GM23338 (cell line): ENCODE data around the gene TMEM221.

ENCODE experiments used
- CREB1 ChIP-seq: fragments of 250-450 bp; sonication (Bioruptor Pico); IDR thresholded peaks from 2 replicates; pipeline ENCODE4 v1.5.0; 2020; ENCODE audit warnings: low read depth, mild to moderate bottlenecking, moderate library complexity
- CTCF ChIP-seq, 2 experiments: fragments of 200-600 bp in 1 of 2; sonication (generic) in 1 of 2; conservative IDR thresholded peaks; 2 replicates each; pipeline versions ENCODE4 v1.5.1 to v1.6.1; 2016 to 2017; ENCODE audit warnings: antibody characterized with exemption in 2 of 2, low read depth in 2 of 2, mild to moderate bottlenecking in 2 of 2, moderate library complexity in 1 of 2
- ETS1 ChIP-seq: IDR thresholded peaks from 2 replicates; pipeline ENCODE4 v1.6.1; 2016; ENCODE audit warnings: antibody characterized with exemption
- EZH2 ChIP-seq: fragments of 200-600 bp; sonication (generic); IDR thresholded peaks from one replicate; pipeline ENCODE4 v1.8.0; 2017; ENCODE audit warnings: antibody characterized with exemption, mild to moderate bottlenecking, low read depth; ENCODE audit not compliant: unreplicated experiment
- EZH2phosphoT487 ChIP-seq: fragments of 200-600 bp; sonication (generic); IDR thresholded peaks from one replicate; pipeline ENCODE4 v1.8.1; 2018; ENCODE audit warnings: antibody characterized with exemption; ENCODE audit not compliant: unreplicated experiment
- JUNB ChIP-seq: IDR thresholded peaks from one replicate; pipeline ENCODE4 v1.6.1; 2016; ENCODE audit warnings: antibody characterized with exemption; ENCODE audit not compliant: unreplicated experiment
- POLR2AphosphoS5 ChIP-seq: IDR thresholded peaks from 2 replicates; pipeline ENCODE4 v1.6.1; 2016; ENCODE audit warnings: antibody characterized with exemption, low read depth
- REST ChIP-seq: IDR thresholded peaks from one replicate; pipeline ENCODE4 v1.6.1; 2018; ENCODE audit warnings: antibody characterized with exemption; ENCODE audit not compliant: unreplicated experiment
- STAT1 ChIP-seq: IDR thresholded peaks from one replicate; pipeline ENCODE4 v1.6.1; 2016; ENCODE audit warnings: antibody characterized with exemption; ENCODE audit not compliant: unreplicated experiment
- ZNF114 ChIP-seq: fragments of 250-450 bp; sonication (Bioruptor Pico); IDR thresholded peaks from 2 replicates; pipeline ENCODE4 v1.5.0; 2020; ENCODE audit warnings: mild to moderate bottlenecking, moderate library complexity
- ZNF331 ChIP-seq: fragments of 250-450 bp; sonication (Bioruptor Pico); IDR thresholded peaks from 2 replicates; pipeline ENCODE4 v1.5.0; 2020; ENCODE audit warnings: low read depth, mild to moderate bottlenecking, moderate library complexity
- TF ChIP-seq, protein P1 (sequence below): fragments of 250-450 bp; sonication (Bioruptor Pico); IDR thresholded peaks from 2 replicates; pipeline ENCODE4 v1.5.0; 2020; ENCODE audit warnings: mild to moderate bottlenecking, moderate library complexity

- TF ChIP-seq EZH2, result no peak
- TF ChIP-seq EZH2phosphoT487, result no peak
- TF ChIP-seq ZNF331 (CRISPR knock-in tag), result no peak
- no peak for TF ChIP-seq POLR2AphosphoS5
- TF ChIP-seq CTCF (conservative IDR thresholded peaks at IDR 0.05; ENCODE audit: low read depth in 2 of 2), result no peak
- no peak for TF ChIP-seq ETS1
- no peak for TF ChIP-seq JUNB
- no peak for TF ChIP-seq REST
- no peak for TF ChIP-seq ZNF114 (CRISPR knock-in tag)
- no peak for TF ChIP-seq CREB1 (CRISPR knock-in tag)
- TF ChIP-seq, protein P1, sequence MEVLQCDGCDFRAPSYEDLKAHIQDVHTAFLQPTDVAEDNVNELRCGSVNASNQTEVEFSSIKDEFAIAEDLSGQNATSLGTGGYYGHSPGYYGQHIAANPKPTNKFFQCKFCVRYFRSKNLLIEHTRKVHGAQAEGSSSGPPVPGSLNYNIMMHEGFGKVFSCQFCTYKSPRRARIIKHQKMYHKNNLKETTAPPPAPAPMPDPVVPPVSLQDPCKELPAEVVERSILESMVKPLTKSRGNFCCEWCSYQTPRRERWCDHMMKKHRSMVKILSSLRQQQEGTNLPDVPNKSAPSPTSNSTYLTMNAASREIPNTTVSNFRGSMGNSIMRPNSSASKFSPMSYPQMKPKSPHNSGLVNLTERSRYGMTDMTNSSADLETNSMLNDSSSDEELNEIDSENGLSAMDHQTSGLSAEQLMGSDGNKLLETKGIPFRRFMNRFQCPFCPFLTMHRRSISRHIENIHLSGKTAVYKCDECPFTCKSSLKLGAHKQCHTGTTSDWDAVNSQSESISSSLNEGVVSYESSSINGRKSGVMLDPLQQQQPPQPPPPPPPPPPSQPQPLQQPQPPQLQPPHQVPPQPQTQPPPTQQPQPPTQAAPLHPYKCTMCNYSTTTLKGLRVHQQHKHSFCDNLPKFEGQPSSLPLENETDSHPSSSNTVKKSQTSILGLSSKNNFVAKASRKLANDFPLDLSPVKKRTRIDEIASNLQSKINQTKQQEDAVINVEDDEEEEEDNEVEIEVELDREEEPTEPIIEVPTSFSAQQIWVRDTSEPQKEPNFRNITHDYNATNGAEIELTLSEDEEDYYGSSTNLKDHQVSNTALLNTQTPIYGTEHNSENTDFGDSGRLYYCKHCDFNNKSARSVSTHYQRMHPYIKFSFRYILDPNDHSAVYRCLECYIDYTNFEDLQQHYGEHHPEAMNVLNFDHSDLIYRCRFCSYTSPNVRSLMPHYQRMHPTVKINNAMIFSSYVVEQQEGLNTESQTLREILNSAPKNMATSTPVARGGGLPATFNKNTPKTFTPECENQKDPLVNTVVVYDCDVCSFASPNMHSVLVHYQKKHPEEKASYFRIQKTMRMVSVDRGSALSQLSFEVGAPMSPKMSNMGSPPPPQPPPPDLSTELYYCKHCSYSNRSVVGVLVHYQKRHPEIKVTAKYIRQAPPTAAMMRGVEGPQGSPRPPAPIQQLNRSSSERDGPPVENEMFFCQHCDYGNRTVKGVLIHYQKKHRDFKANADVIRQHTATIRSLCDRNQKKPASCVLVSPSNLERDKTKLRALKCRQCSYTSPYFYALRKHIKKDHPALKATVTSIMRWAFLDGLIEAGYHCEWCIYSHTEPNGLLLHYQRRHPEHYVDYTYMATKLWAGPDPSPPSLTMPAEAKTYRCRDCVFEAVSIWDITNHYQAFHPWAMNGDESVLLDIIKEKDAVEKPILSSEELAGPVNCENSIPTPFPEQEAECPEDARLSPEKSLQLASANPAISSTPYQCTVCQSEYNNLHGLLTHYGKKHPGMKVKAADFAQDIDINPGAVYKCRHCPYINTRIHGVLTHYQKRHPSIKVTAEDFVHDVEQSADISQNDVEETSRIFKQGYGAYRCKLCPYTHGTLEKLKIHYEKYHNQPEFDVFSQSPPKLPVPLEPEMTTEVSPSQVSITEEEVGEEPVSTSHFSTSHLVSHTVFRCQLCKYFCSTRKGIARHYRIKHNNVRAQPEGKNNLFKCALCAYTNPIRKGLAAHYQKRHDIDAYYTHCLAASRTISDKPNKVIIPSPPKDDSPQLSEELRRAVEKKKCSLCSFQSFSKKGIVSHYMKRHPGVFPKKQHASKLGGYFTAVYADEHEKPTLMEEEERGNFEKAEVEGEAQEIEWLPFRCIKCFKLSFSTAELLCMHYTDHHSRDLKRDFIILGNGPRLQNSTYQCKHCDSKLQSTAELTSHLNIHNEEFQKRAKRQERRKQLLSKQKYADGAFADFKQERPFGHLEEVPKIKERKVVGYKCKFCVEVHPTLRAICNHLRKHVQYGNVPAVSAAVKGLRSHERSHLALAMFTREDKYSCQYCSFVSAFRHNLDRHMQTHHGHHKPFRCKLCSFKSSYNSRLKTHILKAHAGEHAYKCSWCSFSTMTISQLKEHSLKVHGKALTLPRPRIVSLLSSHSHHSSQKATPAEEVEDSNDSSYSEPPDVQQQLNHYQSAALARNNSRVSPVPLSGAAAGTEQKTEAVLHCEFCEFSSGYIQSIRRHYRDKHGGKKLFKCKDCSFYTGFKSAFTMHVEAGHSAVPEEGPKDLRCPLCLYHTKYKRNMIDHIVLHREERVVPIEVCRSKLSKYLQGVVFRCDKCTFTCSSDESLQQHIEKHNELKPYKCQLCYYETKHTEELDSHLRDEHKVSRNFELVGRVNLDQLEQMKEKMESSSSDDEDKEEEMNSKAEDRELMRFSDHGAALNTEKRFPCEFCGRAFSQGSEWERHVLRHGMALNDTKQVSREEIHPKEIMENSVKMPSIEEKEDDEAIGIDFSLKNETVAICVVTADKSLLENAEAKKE (CRISPR knock-in tag), result no peak
- TF ChIP-seq STAT1, result no peak
Measured at GRCh38 chr19:17481986-17482385, 33.5 kb upstream of the TMEM221 start.
